Stimulated activated CD4-positive, alpha-beta T cell treated with anti-CD3 and anti-CD28 coated beads, Interleukin-4, amount 100 ng/mL, for 24 hours (primary cell): ENCODE results near the gene TMEM63A.
"Not testable (repeated sequence)": the region's sequence is repeated elsewhere in the genome, so short reads cannot be mapped to it uniquely, and the experiment has no call there.

ENCODE experiments used
- DNase-seq: peaks from one replicate; pipeline ENCODE4 v3.0.0-alpha.2; 2020

Gene TMEM63A

DNA sequence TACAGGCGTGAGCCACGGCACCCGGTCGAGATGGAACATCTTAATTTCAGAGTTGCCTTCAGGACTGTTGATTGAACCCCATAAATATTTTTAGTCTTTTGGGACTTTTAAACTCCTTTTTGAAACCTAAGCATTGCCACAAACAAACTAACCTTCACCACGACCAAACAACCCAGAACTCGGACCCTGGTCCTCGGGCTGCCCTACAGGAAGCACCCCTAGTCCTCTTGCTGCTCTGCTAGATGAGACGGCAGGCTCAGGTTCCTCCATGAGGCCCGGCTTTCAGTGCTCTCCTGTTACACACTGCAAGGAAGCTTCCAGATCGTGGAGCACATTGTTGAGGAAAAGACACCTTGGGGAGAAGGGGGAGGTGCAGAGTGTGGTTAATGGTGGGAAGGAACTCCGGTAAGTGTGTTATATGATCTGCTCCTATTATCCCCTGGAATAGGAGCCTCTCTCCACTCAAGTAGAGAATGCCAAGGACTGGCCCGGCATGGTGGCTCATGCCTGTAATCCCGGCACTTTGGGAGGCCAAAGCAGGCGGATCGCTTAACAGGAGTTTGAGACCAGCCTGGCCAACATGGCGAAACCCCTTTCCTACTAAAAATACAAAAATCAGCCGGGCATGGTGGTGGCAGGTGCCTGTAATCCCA is 66.5 kb downstream of the TMEM63A start:
- no peak for DNase-seq

DNA sequence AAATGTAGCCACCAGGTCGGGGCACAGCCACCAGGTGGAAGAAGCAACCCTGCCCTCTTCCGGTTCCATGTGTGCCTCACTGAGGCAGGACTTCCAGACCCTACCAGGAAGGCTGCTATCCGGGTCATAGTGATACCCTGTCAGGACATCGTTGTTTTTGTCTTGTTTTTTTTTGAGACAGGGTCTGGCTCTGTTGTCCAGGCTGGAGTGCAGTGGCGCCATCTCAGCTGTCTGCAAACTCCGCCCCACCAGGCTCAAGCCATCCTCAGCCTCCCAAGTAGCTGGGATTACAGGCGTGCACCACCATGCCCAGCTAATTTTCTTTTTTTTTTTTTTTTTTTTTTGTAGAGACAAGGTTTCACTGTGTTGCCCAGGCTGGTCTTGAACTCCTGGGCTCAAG is 67.1 kb downstream of the TMEM63A start:
- DNase-seq, result not testable (repeated sequence)

DNA sequence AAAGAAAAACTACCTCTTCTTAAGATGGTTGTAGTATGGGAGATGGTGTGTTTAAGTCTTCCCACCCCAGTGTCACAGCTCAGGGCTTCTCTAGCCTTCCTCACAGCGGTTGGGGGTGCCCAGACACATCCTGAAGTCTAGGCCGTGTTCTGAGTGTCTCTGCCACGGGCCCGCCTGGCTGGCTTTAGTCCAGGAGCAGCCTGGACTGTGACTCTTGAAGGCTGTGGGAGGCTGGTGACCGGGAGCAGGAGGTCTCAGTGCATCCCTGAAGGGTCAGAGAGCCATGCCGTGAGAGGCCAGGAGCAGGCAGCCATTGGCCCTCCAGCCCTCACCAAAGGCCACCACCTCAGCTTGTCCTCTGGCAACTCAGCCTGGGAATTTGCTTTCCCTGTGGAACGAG is 67.8 kb downstream of the TMEM63A start:
- DNase-seq, result no peak

DNA sequence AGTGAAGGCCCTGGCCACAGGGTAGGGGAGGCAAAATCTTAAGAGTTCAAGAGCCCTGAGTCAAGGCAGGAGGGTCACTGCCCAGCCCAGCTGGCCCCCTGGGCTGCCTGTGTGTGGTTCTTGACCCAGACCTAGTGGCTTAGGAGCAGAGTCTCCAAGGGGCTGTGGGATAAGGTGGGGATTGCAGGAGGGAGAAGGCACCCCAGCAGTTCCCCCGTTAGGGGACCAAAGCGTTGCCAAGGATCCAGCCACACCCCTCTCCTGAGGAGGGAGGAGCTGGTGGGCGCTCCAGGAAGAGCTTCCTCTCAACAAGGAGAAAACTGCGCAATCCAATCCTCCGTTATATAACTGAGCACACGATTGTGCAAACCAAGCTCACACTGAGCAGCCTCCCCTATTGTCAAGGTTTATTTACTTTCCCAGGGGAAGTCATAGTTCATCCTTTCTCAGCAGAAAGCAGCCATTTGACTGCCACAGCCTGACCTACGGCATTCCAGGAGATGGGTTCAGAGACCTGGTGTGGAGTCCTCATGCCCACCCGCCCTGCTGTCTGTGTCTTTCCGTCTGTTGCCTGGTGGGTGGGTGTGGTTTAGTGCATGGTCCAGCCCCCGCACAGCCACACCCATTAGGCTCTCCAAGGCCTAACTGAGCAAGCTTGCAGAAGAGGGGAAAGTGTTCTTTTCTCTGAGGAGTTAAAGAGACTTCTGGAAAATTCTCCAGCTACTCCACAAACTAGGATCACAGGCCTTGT is 68.8 kb downstream of the TMEM63A start:
- no peak for DNase-seq

- no peak for DNase-seq
Measured at GRCh38 chr1:225812488-225813213, 69.5 kb downstream of the TMEM63A start.

- DNase-seq, result no peak
Measured at GRCh38 chr1:225811622-225812487, 70.3 kb downstream of the TMEM63A start.

- not testable (repeated sequence) for DNase-seq
Measured at GRCh38 chr1:225810579-225811538, 71.3 kb downstream of the TMEM63A start.

GRCh38 chr1:225809842-225810578 is 72.2 kb downstream of the TMEM63A start, which contains the start of gene EPHX1:
Gene EPHX1, plus strand, starts transcription at chr1:225810124. Its CDS starts 18,606 bp downstream, at chr1:225828730.
- peak; percentile 74 for DNase-seq

DNA sequence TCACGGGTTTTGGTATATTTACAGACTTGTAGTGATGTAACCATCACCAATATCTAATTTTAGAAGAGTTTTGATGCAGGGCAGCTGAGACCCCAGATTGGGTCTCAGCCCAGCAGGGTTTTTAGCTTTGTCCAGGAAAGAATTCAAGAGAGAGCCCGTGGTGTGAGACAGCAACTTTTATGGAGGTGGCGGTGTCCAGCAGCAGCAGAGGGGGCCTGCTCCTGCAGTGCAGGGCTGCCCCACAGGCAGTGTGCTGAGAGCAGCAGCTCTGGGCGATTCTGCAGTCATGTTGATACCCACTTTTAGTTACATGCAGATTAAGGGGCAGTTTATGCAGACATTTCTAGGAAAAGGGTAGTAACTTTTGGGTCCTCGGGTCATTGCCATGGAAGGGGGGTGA is 74.0 kb downstream of the TMEM63A start:
- DNase-seq, result no peak

GRCh38 chr1:225806736-225807135 is 75.4 kb downstream of the TMEM63A start:
- not testable (repeated sequence) for DNase-seq

- DNase-seq, result no peak
Measured at GRCh38 chr1:225806249-225806648, 75.9 kb downstream of the TMEM63A start.

DNA sequence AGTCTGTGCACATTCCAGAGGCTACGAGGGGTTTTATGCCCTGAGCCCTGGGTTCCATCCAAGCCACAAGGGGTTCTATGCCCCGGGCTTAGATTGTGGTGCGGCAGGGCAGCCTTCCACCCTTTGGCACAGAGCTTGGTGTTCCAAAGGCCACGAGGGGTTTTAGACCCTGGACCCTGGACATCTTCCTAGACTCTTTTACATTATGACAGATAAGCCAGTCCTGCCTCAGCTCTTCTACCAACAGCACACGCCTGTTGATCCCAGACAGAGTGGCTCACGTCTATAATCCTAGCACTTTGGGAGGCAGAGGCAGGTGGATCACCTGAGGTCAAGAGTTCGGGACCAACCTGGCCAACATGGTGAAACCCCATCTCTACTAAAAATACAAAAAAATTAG is 81.0 kb downstream of the TMEM63A start:
- not testable (repeated sequence) for DNase-seq

DNA sequence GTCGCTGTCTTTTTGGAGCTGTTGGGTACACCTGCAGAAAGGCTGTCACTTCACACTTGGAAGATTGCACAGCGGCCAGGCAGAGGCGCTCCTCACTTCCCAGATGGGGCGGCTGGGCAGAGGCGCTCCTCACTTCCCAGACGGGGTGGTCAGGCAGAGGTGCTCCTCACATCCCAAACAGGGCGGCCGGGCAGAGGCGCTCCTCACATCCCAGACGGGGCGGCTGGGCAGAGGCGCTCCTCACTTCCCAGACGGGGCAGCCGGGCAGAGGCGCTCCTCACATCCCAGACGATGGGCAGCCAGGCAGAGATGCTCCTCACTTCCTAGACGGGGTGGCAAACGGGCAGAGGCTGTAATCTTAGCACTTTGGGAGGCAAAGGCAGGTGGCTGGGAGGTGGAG is 86.1 kb downstream of the TMEM63A start:
- not testable (repeated sequence) for DNase-seq
